H1 (cell line): ENCODE measurements around the gene CACNG1. TPM values are rescaled to one million over a fixed set of nuclear protein-coding genes. Genes with fewer than 3 reads are reported as not detected.

Experiments used
- CTCF ChIA-PET: fragments of 300-600 bp; sonication (Branson Sonifier 250); formaldehyde crosslinking; loops from one replicate; lab custom pipeline; 2021; ENCODE audit not compliant: partially characterized antibody; lab: Charles Lee
- POLR2A ChIA-PET: fragments of 300-600 bp; sonication (Branson Sonifier 250); formaldehyde crosslinking; loops from one replicate; lab custom pipeline; 2021; ENCODE audit warnings: inconsistent platforms; ENCODE audit not compliant: partially characterized antibody; lab: Charles Lee
- DNase-seq, 2 experiments: peaks; one replicate each; pipeline versions ENCODE4 v3.0.0 to v3.0.0-alpha.2; 2010 to 2022; ENCODE audit warnings: low spot score in 2 of 2, low read depth in 1 of 2, mixed read lengths in 1 of 2
- FAIRE-seq: peaks from 2 replicates; lab custom pipeline; 2011; peaks lifted over from hg19 to GRCh38; lab: Jason Lieb, UNC
- H2AFZ ChIP-seq: 2 replicates; pipeline ENCODE4 v1.8.1; 2012; ENCODE audit warnings: low read length, inconsistent platforms
- H2AK5ac ChIP-seq: 2 replicates; pipeline ENCODE4 v1.6.1; 2013; ENCODE audit warnings: low read depth, low read length
- H2BK120ac ChIP-seq: replicated peaks from 2 replicates; pipeline ENCODE3; 2013; ENCODE audit warnings: low read depth, low read length, inconsistent platforms
- H2BK12ac ChIP-seq: 2 replicates; pipeline ENCODE4 v1.6.1; 2013; ENCODE audit warnings: low read depth, low read length
- H2BK15ac ChIP-seq: 2 replicates; pipeline ENCODE4 v1.6.1; 2013; ENCODE audit warnings: low read length
- H2BK20ac ChIP-seq: 2 replicates; pipeline ENCODE4 v1.6.1; 2013; ENCODE audit warnings: low read length
- H2BK5ac ChIP-seq: 2 replicates; pipeline ENCODE4 v1.6.1; 2013; ENCODE audit warnings: low read depth, low read length
- H3K14ac ChIP-seq: 2 replicates; pipeline ENCODE4 v1.6.1; 2013; ENCODE audit warnings: inconsistent platforms; ENCODE audit not compliant: insufficient read length
- H3K18ac ChIP-seq: 2 replicates; pipeline ENCODE4 v1.6.1; 2013; ENCODE audit warnings: low read length; ENCODE audit errors: extremely low read depth
- H3K23ac ChIP-seq: 2 replicates; pipeline ENCODE4 v1.6.1; 2013; ENCODE audit warnings: inconsistent platforms; ENCODE audit not compliant: insufficient read length
- H3K23me2 ChIP-seq: 2 replicates; pipeline ENCODE4 v1.6.1; 2013; ENCODE audit warnings: low read depth, low read length
- H3K27ac ChIP-seq: 2 replicates; pipeline ENCODE4 v1.6.1; 2011; ENCODE audit warnings: low read depth, low read length, inconsistent platforms
- H3K27me3 ChIP-seq, 4 experiments: replicated peaks in 1 of 4; 1 replicate in 1 of 4; 2 replicates in 3 of 4; pipeline versions ENCODE4 v1.6.1 to v1.8.1; 2011 to 2013; ENCODE audit warnings: low read length in 3 of 4, mild to moderate bottlenecking in 3 of 4, inconsistent platforms in 2 of 4, mixed read lengths in 2 of 4, moderate library complexity in 1 of 4; ENCODE audit not compliant: control insufficient read depth in 3 of 4, insufficient read depth in 3 of 4; ENCODE audit errors: extremely low read depth in 1 of 4
- H3K36me3 ChIP-seq, 4 experiments: 2 replicates each; pipeline versions ENCODE4 v1.6.1 to v1.8.1; 2011 to 2013; ENCODE audit warnings: mild to moderate bottlenecking in 4 of 4, low read length in 3 of 4, moderate library complexity in 2 of 4, control low read depth in 1 of 4, inconsistent platforms in 1 of 4; ENCODE audit not compliant: insufficient read depth in 4 of 4, control insufficient read depth in 2 of 4
- H3K4ac ChIP-seq: replicated peaks from 2 replicates; pipeline ENCODE3; 2013; ENCODE audit warnings: low read length, low read depth, mixed read lengths, inconsistent platforms; ENCODE audit not compliant: insufficient read length
- H3K4me1 ChIP-seq, 4 experiments: replicated peaks in 1 of 4; 1 replicate in 1 of 4; 2 replicates in 3 of 4; pipeline versions ENCODE4 v1.6.1 to v1.8.1; 2011 to 2013; ENCODE audit warnings: low read length in 3 of 4, inconsistent platforms in 2 of 4, mixed read lengths in 1 of 4; ENCODE audit not compliant: insufficient read depth in 4 of 4, control insufficient read depth in 3 of 4
- H3K4me2 ChIP-seq, 2 experiments: 2 replicates each; pipeline versions ENCODE4 v1.6.1 to v1.8.1; 2011 to 2013; ENCODE audit warnings: low read depth in 2 of 2, low read length in 2 of 2, control low read depth in 1 of 2, inconsistent platforms in 1 of 2, mild to moderate bottlenecking in 1 of 2; ENCODE audit not compliant: insufficient read depth in 1 of 2
- H3K4me3 ChIP-seq, 4 experiments: fragments of 200-600, 300-600 bp in 1 of 4; sonication (generic), shearing (Covaris generic), sonication (Bioruptor Twin) in 1 of 4; 2 replicates each; pipeline versions ENCODE4 v1.5.1 to v1.8.1; 2011 to 2016; ENCODE audit warnings: low read length in 4 of 4, low read depth in 3 of 4, control low read depth in 2 of 4, inconsistent platforms in 2 of 4, mild to moderate bottlenecking in 2 of 4, mixed read lengths in 1 of 4, moderate library complexity in 1 of 4; ENCODE audit not compliant: insufficient read depth in 2 of 4; ENCODE audit errors: extremely low read depth in 1 of 4
- H3K56ac ChIP-seq: replicated peaks from 2 replicates; pipeline ENCODE3; 2013; ENCODE audit warnings: low read depth, mild to moderate bottlenecking, mixed read lengths, low read length, inconsistent platforms; ENCODE audit not compliant: insufficient read length
- H3K79me1 ChIP-seq: 2 replicates; pipeline ENCODE4 v1.6.1; 2013; ENCODE audit warnings: low read depth, low read length, control low read depth
- H3K79me2 ChIP-seq, 2 experiments: 2 replicates each; pipeline versions ENCODE4 v1.6.1 to v1.8.1; 2012 to 2013; ENCODE audit warnings: low read length in 2 of 2, mild to moderate bottlenecking in 2 of 2, inconsistent platforms in 1 of 2; ENCODE audit not compliant: insufficient read depth in 2 of 2, control insufficient read depth in 1 of 2
- H3K9ac ChIP-seq, 4 experiments: replicated peaks in 1 of 4; 1 replicate in 1 of 4; 2 replicates in 3 of 4; pipeline versions ENCODE4 v1.6.1 to v1.8.1; 2011 to 2013; ENCODE audit warnings: low read depth in 3 of 4, low read length in 3 of 4, control low read depth in 2 of 4, mild to moderate bottlenecking in 2 of 4, moderate library complexity in 2 of 4, inconsistent platforms in 1 of 4; ENCODE audit errors: extremely low read depth in 1 of 4
- H3K9me3 ChIP-seq, 2 experiments: 2 replicates each; pipeline versions ENCODE4 v1.6.1 to v1.8.1; 2012 to 2013; ENCODE audit warnings: mild to moderate bottlenecking in 2 of 2, moderate library complexity in 2 of 2, control low read depth in 1 of 2, inconsistent platforms in 1 of 2, low read depth in 1 of 2, low read length in 1 of 2, mixed read lengths in 1 of 2; ENCODE audit not compliant: insufficient read depth in 2 of 2
- H4K20me1 ChIP-seq, 2 experiments: replicated peaks in 1 of 2; 2 replicates each; pipeline versions ENCODE3 to v1.8.1; 2011 to 2013; ENCODE audit warnings: inconsistent platforms in 2 of 2, low read length in 2 of 2, mild to moderate bottlenecking in 1 of 2; ENCODE audit not compliant: insufficient read depth in 2 of 2, control insufficient read depth in 1 of 2
- H4K5ac ChIP-seq: 2 replicates; pipeline ENCODE4 v1.6.1; 2013; ENCODE audit warnings: low read length, low read depth, mixed read lengths, inconsistent platforms; ENCODE audit not compliant: insufficient read length
- H4K8ac ChIP-seq: 2 replicates; pipeline ENCODE4 v1.8.0; 2013; ENCODE audit warnings: mild to moderate bottlenecking, moderate library complexity, low read length, inconsistent platforms; ENCODE audit not compliant: insufficient read depth; ENCODE audit errors: extremely low read depth
- H4K91ac ChIP-seq: replicated peaks from 2 replicates; pipeline ENCODE3; 2013; ENCODE audit warnings: low read length, mixed read lengths, inconsistent platforms; ENCODE audit not compliant: insufficient read length
- BACH1 ChIP-seq: IDR thresholded peaks from 2 replicates; pipeline ENCODE4 v1.6.1; 2012; ENCODE audit warnings: low read length, improper control_type of control experiment
- CHD1 ChIP-seq: IDR thresholded peaks from 2 replicates; pipeline ENCODE4 v1.6.1; 2012; ENCODE audit warnings: low read depth, low read length, improper control_type of control experiment
- EZH2 ChIP-seq: fragments of 200-600 bp; sonication (generic); IDR thresholded peaks from 2 replicates; pipeline ENCODE4 v1.7.1; 2012; ENCODE audit warnings: low read depth, mild to moderate bottlenecking, moderate library complexity, low read length, inconsistent platforms; ENCODE audit not compliant: severe bottlenecking
- TAF1 ChIP-seq: IDR thresholded peaks from 2 replicates; pipeline ENCODE4 v1.6.1; 2011; ENCODE audit warnings: mild to moderate bottlenecking, low read depth, low read length
- WGBS, 2 experiments: shearing (Covaris generic) in 1 of 2; methylation state at CpG; one replicate each; pipeline versions ENCODE4 v1.1.6 to v1.1.7; 2013 to 2015; ENCODE audit warnings: low lambda C conversion rate in 2 of 2, mixed read lengths in 2 of 2, inconsistent platforms in 1 of 2, low coverage in 1 of 2, missing lambda C conversion rate in 1 of 2; ENCODE audit not compliant: insufficient replicate concordance in 2 of 2, insufficient coverage in 1 of 2, insufficient read length in 1 of 2; ENCODE audit errors: extremely low coverage in 1 of 2, missing lambda C conversion rate in 1 of 2; 5-methylcytosine and 5-hydroxymethylcytosine counted together
- polyA plus RNA-seq, 7 experiments: library from polyadenylated mRNA; depleted of rRNA in 3 of 7; stranded (reverse) in 5 of 7; unstranded in 2 of 7; fragments of >200 nt in 5 of 7; fragments of 200-250 nt in 2 of 7; gene quantifications; 1 replicate in 5 of 7; 2 replicates in 1 of 7; 4 replicates in 1 of 7; pipeline versions ENCODE4 v1.2.1 to v1.2.3, GENCODE V29; 2011 to 2013; ENCODE audit warnings: missing spikeins in 2 of 7, mixed read lengths in 2 of 7
- total RNA-seq: library from RNA; stranded (reverse); fragmentation: NEBNext Ultra II Directional; extraction: Animal tissue kit (Norgen Biotek cat#: 25700); gene quantifications from 2 replicates; pipeline ENCODE4 v1.2.1, GENCODE V29; 2021

CACNG1 gene
- total and polyA plus RNA-seq, 2 of the 8 experiments (the other 6 are each of a cell fraction or from before 2014, with no cell fraction given), result not detected

DNA sequence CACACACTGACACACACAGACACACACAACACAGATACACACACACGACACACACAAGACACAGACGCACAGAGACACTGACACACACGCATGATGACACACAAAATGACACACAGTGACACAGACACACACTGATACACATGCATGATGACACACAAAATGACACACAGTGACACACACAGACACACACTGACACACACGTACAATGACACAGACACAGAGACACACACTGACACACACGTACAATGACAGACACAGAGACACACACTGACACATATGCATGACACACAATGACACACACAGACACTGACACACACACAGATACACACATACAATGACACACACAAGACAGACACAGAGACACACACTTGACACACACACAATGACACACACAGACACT, 10.3 kb downstream of the CACNG1 start:
- Histone ChIP-seq H3K23me2 (peaks cover 2% of the 10 kb centered on the region; the same call in 1 of the 2 replicates), H3K4me3 (no peak overlapping the region), H2BK12ac (peak overlapping the region; percentile 69; the same call in 1 of the 2 replicates), H3K27ac (no peak overlapping the region), H3K4me2 (no peak overlapping the region), H3K23ac (no peak overlapping the region), H3K9me3 (0 out of 4 replicates have a peak, but pooled peaks cover 0 to 2% of the 10 kb centered on the region in 2 experiments), H4K20me1 (no peaks in the 10 kb centered on the region), H2BK5ac (no peak overlapping the region), H4K91ac (no peak overlapping the region), H3K36me3 (no peaks in the 10 kb centered on the region), H3K14ac (no peak overlapping the region), H3K9ac (no peak overlapping the region; a peak in 1 of 7 replicates), H3K79me2 (no peaks in the 10 kb centered on the region), H4K8ac (no peak overlapping the region), H3K27me3 (no peaks in the 10 kb centered on the region; a peak in 1 of 7 replicates), H3K4ac (no peak overlapping the region), H3K56ac (no peak overlapping the region), H3K79me1 (no peaks in the 10 kb centered on the region), H2BK15ac (0 out of 2 replicates have a peak overlapping the region, but pooled peaks have one; percentile 47), H2AK5ac (peak overlapping the region; percentile 95; the same call in 1 of the 2 replicates), H3K18ac (no peak overlapping the region), H4K5ac (no peak overlapping the region), H2BK20ac (no peak overlapping the region), H3K4me1 (no peaks in the 10 kb centered on the region), H2AFZ (no peak overlapping the region), H2BK120ac (no peak overlapping the region)
- FAIRE-seq (no peak), DNase-seq (no peak)
- POLR2A ChIA-PET, result no interaction called here
- 71% methylated on average over 5 of the region's 5 CpGs; no CpG with 5 or more reads in 1 of the 2 experiments for WGBS, 2 experiments
- CTCF ChIA-PET, result interaction anchor here (0.8 kb wide), 1 partner anchor 327 kb away, joined by 3 read pairs; no protein-coding TSS in a partner anchor
- TF ChIP-seq BACH1, result no peak
- no peak for TF ChIP-seq EZH2
- TF ChIP-seq TAF1, result no peak
- TF ChIP-seq CHD1, result no peak
